Ishikawa (cell line): ENCODE results near the gene ZHX3.

Experiments
- CEBPB ChIP-seq: IDR thresholded peaks from 2 replicates; pipeline ENCODE4 v1.6.1; 2012
- CREB1 ChIP-seq: IDR thresholded peaks from 2 replicates; pipeline ENCODE4 v1.6.1; 2012; ENCODE audit warnings: low read depth
- EP300 ChIP-seq: IDR thresholded peaks from 2 replicates; pipeline ENCODE4 v1.6.1; 2012; ENCODE audit warnings: borderline replicate concordance
- FOXM1 ChIP-seq: IDR thresholded peaks from 2 replicates; pipeline ENCODE4 v1.6.1; 2012; ENCODE audit warnings: low read depth, borderline replicate concordance
- MAX ChIP-seq: IDR thresholded peaks from 2 replicates; pipeline ENCODE4 v1.6.1; 2012
- NFIC ChIP-seq: IDR thresholded peaks from 2 replicates; pipeline ENCODE4 v1.6.1; 2012
- RAD21 ChIP-seq: IDR thresholded peaks from 2 replicates; pipeline ENCODE4 v1.6.1; 2012; ENCODE audit warnings: low read depth
- REST ChIP-seq: IDR thresholded peaks from 2 replicates; pipeline ENCODE4 v1.6.1; 2012; ENCODE audit warnings: low read depth, mild to moderate bottlenecking
- TAF1 ChIP-seq: IDR thresholded peaks from 2 replicates; pipeline ENCODE4 v1.6.1; 2012; ENCODE audit warnings: low read depth, mild to moderate bottlenecking
- USF1 ChIP-seq: IDR thresholded peaks from 2 replicates; pipeline ENCODE4 v1.6.1; 2012
- ZBTB7A ChIP-seq: IDR thresholded peaks from 2 replicates; pipeline ENCODE4 v1.6.1; 2012; ENCODE audit warnings: low read depth

GRCh38 chr20:41279546-41280225 is 37.8 kb downstream of the ZHX3 start:
- TF ChIP-seq TAF1 (no peak), CREB1 (no peak), ZBTB7A (no peak), RAD21 (no peak), NFIC (no peak), EP300 (no peak), CEBPB (no peak), MAX (no peak), USF1 (no peak), FOXM1 (no peak), REST (no peak)
